Measurements from ENCODE around the gene FAM78A. TPM values are rescaled to one million over a fixed set of nuclear protein-coding genes. Genes with fewer than 3 reads are reported as not detected.
A peak's percentile ranks its signal among the peaks of the same experiment; 100 is the strongest.

FAM78A gene
- total RNA-seq, 3 donors from 2014 or later (not counting 1 experiment from before 2014, with no cell fraction given), result 57.6 to 91.7 (median 88.3) TPM

DNA sequence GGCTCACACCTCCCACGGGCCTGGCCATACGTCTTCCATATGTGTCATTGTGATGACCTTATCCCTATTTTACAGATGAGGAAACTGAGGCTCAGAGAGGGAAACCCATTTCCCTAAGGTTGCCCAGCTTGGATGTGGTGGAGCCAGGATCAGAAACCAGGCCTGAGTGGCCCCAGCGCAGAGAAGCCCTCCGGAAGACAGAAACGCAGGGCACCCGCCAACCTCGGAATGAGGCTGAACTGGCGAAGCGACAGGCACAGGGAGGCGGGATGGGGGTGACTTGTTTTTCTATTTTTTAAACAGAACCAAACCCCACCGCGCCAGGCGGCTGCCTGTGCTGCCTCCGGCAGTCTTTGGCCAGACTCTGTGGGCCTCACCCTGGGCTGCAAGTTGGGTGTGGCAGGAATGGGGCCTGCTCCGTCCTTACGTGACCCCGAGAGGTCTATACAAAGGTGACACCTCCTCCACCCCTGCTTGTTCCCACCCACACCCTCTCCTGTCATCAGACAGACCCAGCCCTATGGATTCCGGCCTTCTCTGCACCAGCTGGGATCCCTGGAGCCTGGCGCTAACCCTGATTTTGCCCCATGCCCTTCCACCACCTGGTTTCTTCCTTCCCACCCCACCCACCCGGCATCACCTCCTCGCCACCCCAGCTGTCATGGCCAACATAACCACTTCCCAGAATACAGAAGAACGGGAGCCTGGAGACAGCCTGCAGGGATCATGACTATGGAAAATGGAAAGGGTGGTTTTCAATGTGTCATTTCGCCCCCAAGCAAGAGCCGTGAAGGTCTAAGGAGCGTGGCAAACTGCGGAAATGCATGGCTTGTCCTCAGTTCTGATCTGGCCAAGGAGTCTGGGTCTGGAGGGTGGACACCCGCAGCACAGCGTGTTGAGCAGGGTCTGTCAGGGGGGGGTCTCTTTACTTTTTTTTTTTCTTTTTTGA is 36.8 kb upstream of the FAM78A start:
- Mint-ChIP-seq H3K9me3 (no peaks in the 10 kb centered on the region), H3K36me3 (no peaks in the 10 kb centered on the region), H3K27ac (no peak overlapping the region), H3K4me1 (peaks cover 10 to 13% of the 10 kb centered on the region in 2 donors), H3K4me3 (no peak overlapping the region), H3K27me3 (ENCODE audit: low read depth in 2 of 2) (no peaks in the 10 kb centered on the region)
- 92% methylated on average over 24 of the region's 28 CpGs for WGBS (ENCODE audit: insufficient coverage)
- Histone ChIP-seq H3K36me3 (ENCODE audit: control insufficient read depth, insufficient read depth, low read length) (no peaks in the 10 kb centered on the region), H3K4me1 (ENCODE audit: control insufficient read depth, insufficient read depth, low read length) (peaks cover 12% of the 10 kb centered on the region), H3K4me3 (ENCODE audit: low read length) (no peak overlapping the region), H3K27me3 (ENCODE audit: control insufficient read depth, insufficient read depth, low read length) (no peaks in the 10 kb centered on the region), H3K9me3 (ENCODE audit: control insufficient read depth, insufficient read depth, low read length) (no peaks in the 10 kb centered on the region), H3K27ac (ENCODE audit: low read length) (no peak overlapping the region)
- ATAC-seq (no peak), DNase-seq (no peak)
- TF ChIP-seq, protein P1, sequence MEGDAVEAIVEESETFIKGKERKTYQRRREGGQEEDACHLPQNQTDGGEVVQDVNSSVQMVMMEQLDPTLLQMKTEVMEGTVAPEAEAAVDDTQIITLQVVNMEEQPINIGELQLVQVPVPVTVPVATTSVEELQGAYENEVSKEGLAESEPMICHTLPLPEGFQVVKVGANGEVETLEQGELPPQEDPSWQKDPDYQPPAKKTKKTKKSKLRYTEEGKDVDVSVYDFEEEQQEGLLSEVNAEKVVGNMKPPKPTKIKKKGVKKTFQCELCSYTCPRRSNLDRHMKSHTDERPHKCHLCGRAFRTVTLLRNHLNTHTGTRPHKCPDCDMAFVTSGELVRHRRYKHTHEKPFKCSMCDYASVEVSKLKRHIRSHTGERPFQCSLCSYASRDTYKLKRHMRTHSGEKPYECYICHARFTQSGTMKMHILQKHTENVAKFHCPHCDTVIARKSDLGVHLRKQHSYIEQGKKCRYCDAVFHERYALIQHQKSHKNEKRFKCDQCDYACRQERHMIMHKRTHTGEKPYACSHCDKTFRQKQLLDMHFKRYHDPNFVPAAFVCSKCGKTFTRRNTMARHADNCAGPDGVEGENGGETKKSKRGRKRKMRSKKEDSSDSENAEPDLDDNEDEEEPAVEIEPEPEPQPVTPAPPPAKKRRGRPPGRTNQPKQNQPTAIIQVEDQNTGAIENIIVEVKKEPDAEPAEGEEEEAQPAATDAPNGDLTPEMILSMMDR (IDR thresholded peaks at IDR 0.05), result no peak
- intact Hi-C loops (cut with micrococcal nuclease), result no loop called here

- Mint-ChIP-seq H3K4me1 (peaks cover 10 to 13% of the 10 kb centered on the region in 2 donors), H3K9me3 (no peaks in the 10 kb centered on the region), H3K27ac (no peak overlapping the region), H3K4me3 (no peak overlapping the region), H3K27me3 (ENCODE audit: low read depth in 2 of 2) (no peaks in the 10 kb centered on the region), H3K36me3 (no peaks in the 10 kb centered on the region)
- H3K9me3 ChIP-seq (ENCODE audit: control insufficient read depth, insufficient read depth, low read length), result no peaks in the 10 kb centered on the region
- TF ChIP-seq, protein P1 (IDR thresholded peaks at IDR 0.05), result no peak
- peaks cover 12% of the 10 kb centered on the region for H3K4me1 ChIP-seq (ENCODE audit: control insufficient read depth, insufficient read depth, low read length)
- no peak for DNase-seq
- intact Hi-C loops (cut with micrococcal nuclease), result no loop called here
- H3K4me3 ChIP-seq (ENCODE audit: low read length), result no peak overlapping the region
- no peaks in the 10 kb centered on the region for H3K27me3 ChIP-seq (ENCODE audit: control insufficient read depth, insufficient read depth, low read length)
- H3K36me3 ChIP-seq (ENCODE audit: control insufficient read depth, insufficient read depth, low read length), result no peaks in the 10 kb centered on the region
- no peak overlapping the region for H3K27ac ChIP-seq (ENCODE audit: low read length)
- 89% methylated on average over 9 of the region's 9 CpGs for WGBS (ENCODE audit: insufficient coverage)
- ATAC-seq, result no peak
These were observed 35.9 kb upstream of the FAM78A start for GRCh38 chr9:131312246-131312645.

GRCh38 chr9:131310833-131311554 is 34.7 kb upstream of the FAM78A start:
- WGBS (ENCODE audit: insufficient coverage), result 18% methylated on average over 20 of the region's 20 CpGs
- Histone ChIP-seq H3K36me3 (ENCODE audit: control insufficient read depth, insufficient read depth, low read length) (no peaks in the 10 kb centered on the region), H3K27ac (ENCODE audit: low read length) (no peak overlapping the region), H3K9me3 (ENCODE audit: control insufficient read depth, insufficient read depth, low read length) (no peaks in the 10 kb centered on the region), H3K4me1 (ENCODE audit: control insufficient read depth, insufficient read depth, low read length) (peaks cover 12% of the 10 kb centered on the region), H3K27me3 (ENCODE audit: control insufficient read depth, insufficient read depth, low read length) (no peaks in the 10 kb centered on the region), H3K4me3 (ENCODE audit: low read length) (no peak overlapping the region)
- H3K4me3 Mint-ChIP-seq, result no peak overlapping the region
- no peaks in the 10 kb centered on the region for H3K27me3 Mint-ChIP-seq (ENCODE audit: low read depth in 2 of 2)
- DNase-seq (peak; percentile 42 to 86), ATAC-seq (peak; percentile 86 to 94 (median 92))
- peaks cover 10 to 13% of the 10 kb centered on the region in 2 donors for H3K4me1 Mint-ChIP-seq
- H3K36me3 Mint-ChIP-seq, result no peaks in the 10 kb centered on the region
- TF ChIP-seq, protein P1 (IDR thresholded peaks at IDR 0.05), result no peak
- H3K9me3 Mint-ChIP-seq, result no peaks in the 10 kb centered on the region
- peak overlapping the region; percentile 14 to 47 for H3K27ac Mint-ChIP-seq
- intact Hi-C loops (cut with micrococcal nuclease), result no loop called here
